ENCODE measurements around the gene JARID2. TPM values are rescaled to one million over a fixed set of nuclear protein-coding genes. Genes with fewer than 3 reads are reported as not detected.
A peak's percentile ranks its signal among the peaks of the same experiment; 100 is the strongest.

Gene JARID2
- total and polyA plus RNA-seq, 2 of the 8 experiments (the other 6 are each of a cell fraction or from before 2014, with no cell fraction given) = 60.1 to 239 TPM

DNA sequence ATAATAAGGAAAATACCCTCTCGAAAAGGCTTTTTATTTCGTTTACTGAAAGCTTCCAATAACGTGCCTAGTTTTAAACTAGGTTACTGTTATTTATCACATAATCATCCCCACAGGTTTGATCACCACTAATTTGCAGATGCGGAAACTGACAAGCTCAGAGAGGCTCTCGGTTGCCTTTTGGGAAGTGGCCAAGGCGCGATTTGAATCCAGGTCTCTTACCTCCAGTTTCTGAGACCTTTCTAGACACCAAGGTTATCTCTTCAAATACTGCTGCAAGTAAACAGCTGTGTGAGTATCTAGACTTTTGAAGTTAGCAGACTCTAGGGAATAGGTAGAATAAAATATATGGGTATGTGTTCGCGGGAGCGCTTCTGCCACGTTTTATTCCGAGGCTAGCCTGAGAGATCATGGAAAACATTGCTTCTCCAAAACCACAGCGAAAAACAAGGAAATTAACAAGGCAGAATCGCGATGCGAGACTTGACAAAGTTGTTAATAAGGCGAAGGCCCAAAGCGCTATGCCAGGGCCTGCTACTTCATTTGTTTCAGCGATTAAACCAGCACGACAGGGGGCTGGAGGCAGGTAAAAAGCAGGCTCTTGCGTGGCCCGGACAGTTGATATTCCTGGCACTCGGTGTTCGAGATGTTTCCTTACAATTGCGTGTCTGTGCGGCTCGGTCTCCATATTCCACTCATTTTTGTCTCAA is 1.8 kb upstream of the JARID2 start:
- peak overlapping the region; percentile 85 for H3K56ac ChIP-seq (replicated peaks; ENCODE audit: insufficient read length, low read depth, low read length)
- no peak overlapping the region for H2AFZ ChIP-seq (ENCODE audit: low read length)
- H3K9ac ChIP-seq (replicated peaks in 1 of 4; ENCODE audit: extremely low read depth in 1 of 4, low read depth in 3 of 4, low read length in 3 of 4) = peak overlapping the region in 3 of 4 experiments; percentile 39 to 61 (median 51); a peak in 5 of 7 replicates
- H3K36me3 ChIP-seq (ENCODE audit: control insufficient read depth in 2 of 4, insufficient read depth in 4 of 4, low read length in 3 of 4) = no peaks in the 10 kb centered on the region
- H2BK15ac ChIP-seq (ENCODE audit: low read length) = no peak overlapping the region
- peak overlapping the region; percentile 77; the same call in 1 of the 2 replicates for H2BK5ac ChIP-seq (ENCODE audit: low read depth, low read length)
- peak overlapping the region; percentile 81 for H2BK120ac ChIP-seq (replicated peaks; ENCODE audit: low read depth, low read length)
- peak overlapping the region; percentile 91; the same call in 1 of the 2 replicates for H2BK20ac ChIP-seq (ENCODE audit: low read length)
- DNase-seq (ENCODE audit: low read depth in 1 of 2, low spot score in 2 of 2) (peak in 1 of 2 experiments; percentile 55), FAIRE-seq (no peak)
- peak overlapping the region; percentile 39 for H3K18ac ChIP-seq (ENCODE audit: extremely low read depth, low read length)
- peak overlapping the region; percentile 81; the same call in 1 of the 2 replicates for H2BK12ac ChIP-seq (ENCODE audit: low read depth, low read length)
- peak overlapping the region; percentile 86 for H4K5ac ChIP-seq (ENCODE audit: insufficient read length, low read depth, low read length)
- peaks cover 4% of the 10 kb centered on the region for H3K23me2 ChIP-seq (ENCODE audit: low read depth, low read length)
- H3K4me3 ChIP-seq (ENCODE audit: extremely low read depth in 1 of 4, insufficient read depth in 2 of 4, low read depth in 3 of 4, low read length in 4 of 4) = peak overlapping the region; percentile 61 to 99 (median 84)
- peak overlapping the region; percentile 13 for H4K91ac ChIP-seq (replicated peaks; ENCODE audit: insufficient read length, low read length)
- no peaks in the 10 kb centered on the region for H3K79me1 ChIP-seq (ENCODE audit: low read depth, low read length)
- H3K9me3 ChIP-seq (ENCODE audit: insufficient read depth in 2 of 2, low read depth in 1 of 2, low read length in 1 of 2) = no peaks in the 10 kb centered on the region
- POLR2A ChIA-PET (ENCODE audit: partially characterized antibody) = interaction anchor here (1.0 to 2.0 kb wide), 5 partner anchors 19 to 139 kb away, joined by 3 to 8 read pairs (median 4); no protein-coding TSS in a partner anchor
- CTCF ChIA-PET (ENCODE audit: partially characterized antibody) = interaction anchor here (1.2 to 1.5 kb wide), 2 partner anchors 12 to 111 kb away, joined by 3 to 4 read pairs; no protein-coding TSS in a partner anchor
- H3K4me1 ChIP-seq (replicated peaks in 1 of 4; ENCODE audit: control insufficient read depth in 3 of 4, insufficient read depth in 4 of 4, low read length in 3 of 4) = peaks cover 2 to 22% (median 13%) of the 10 kb centered on the region in 4 experiments; a peak in 6 of 7 replicates
- no peak overlapping the region for H3K23ac ChIP-seq (ENCODE audit: insufficient read length)
- WGBS, 2 experiments (ENCODE audit: extremely low coverage in 1 of 2, insufficient coverage in 1 of 2, insufficient read length in 1 of 2, insufficient replicate concordance in 2 of 2, low coverage in 1 of 2, low lambda C conversion rate in 2 of 2, missing lambda C conversion rate in 1 of 2) = 6% methylated on average over 27 of the region's 27 CpGs; no CpG with 5 or more reads in 1 of the 2 experiments
- H3K27ac ChIP-seq (ENCODE audit: low read depth, low read length) = no peak overlapping the region; the same call in 1 of the 2 replicates
- no peak overlapping the region for H3K14ac ChIP-seq (ENCODE audit: insufficient read length)
- H3K79me2 ChIP-seq (ENCODE audit: control insufficient read depth in 1 of 2, insufficient read depth in 2 of 2, low read length in 2 of 2) = peaks cover 30 to 58% of the 10 kb centered on the region in 2 experiments
- peak overlapping the region; percentile 75 to 89 for H3K4me2 ChIP-seq (ENCODE audit: insufficient read depth in 1 of 2, low read depth in 2 of 2, low read length in 2 of 2)
- H3K27me3 ChIP-seq (replicated peaks in 1 of 4; ENCODE audit: control insufficient read depth in 3 of 4, extremely low read depth in 1 of 4, insufficient read depth in 3 of 4, low read length in 3 of 4) = no peaks in the 10 kb centered on the region
- H2AK5ac ChIP-seq (ENCODE audit: low read depth, low read length) = 0 out of 2 replicates have a peak overlapping the region, but pooled peaks have one; percentile 46
- H4K20me1 ChIP-seq (replicated peaks in 1 of 2; ENCODE audit: control insufficient read depth in 1 of 2, insufficient read depth in 2 of 2, low read length in 2 of 2) = peaks cover 11 to 15% of the 10 kb centered on the region in 2 experiments
- H4K8ac ChIP-seq (ENCODE audit: extremely low read depth, insufficient read depth, low read length) = peak overlapping the region; percentile 75; the same call in 1 of the 2 replicates
- peak overlapping the region; percentile 55 for H3K4ac ChIP-seq (replicated peaks; ENCODE audit: insufficient read length, low read depth, low read length)
- TF ChIP-seq SRF (IDR thresholded peaks at IDR 0.05; ENCODE audit: low read depth, low read length) (no peak), EGR1 (IDR thresholded peaks at IDR 0.05; ENCODE audit: borderline replicate concordance, low read depth, low read length) (no peak), YY1 (IDR thresholded peaks at IDR 0.05; ENCODE audit: low read depth, low read length) (no peak), ASH2L (IDR thresholded peaks at IDR 0.05; ENCODE audit: low read length) (peak; percentile 40), NANOG (IDR thresholded peaks at IDR 0.05; ENCODE audit: insufficient read depth, low read depth, low read length, poor library complexity, severe bottlenecking) (no peak), KDM1A (IDR thresholded peaks at IDR 0.05; ENCODE audit: borderline replicate concordance, low read length) (no peak), POLR2AphosphoS5 (IDR thresholded peaks at IDR 0.05; ENCODE audit: low read depth, low read length) (no peak), TCF12 (IDR thresholded peaks at IDR 0.05; ENCODE audit: low read depth, low read length) (no peak), SP1 (IDR thresholded peaks at IDR 0.05; ENCODE audit: low read depth, low read length) (no peak), GABPA (IDR thresholded peaks at IDR 0.05; ENCODE audit: borderline replicate concordance, insufficient read depth, low read length) (no peak), TAF7 (optimal IDR thresholded peaks at IDR 0.05; ENCODE audit: borderline replicate concordance, low read depth, low read length) (no peak)
